IPS-NIHi7 (cell line): ENCODE measurements around the gene PTPRN2.

Experiments used
- DNase-seq: peaks from one replicate; pipeline ENCODE4 v3.0.0; 2012; ENCODE audit warnings: mixed read lengths; ENCODE audit errors: extremely low spot score

The PTPRN2 gene

DNA sequence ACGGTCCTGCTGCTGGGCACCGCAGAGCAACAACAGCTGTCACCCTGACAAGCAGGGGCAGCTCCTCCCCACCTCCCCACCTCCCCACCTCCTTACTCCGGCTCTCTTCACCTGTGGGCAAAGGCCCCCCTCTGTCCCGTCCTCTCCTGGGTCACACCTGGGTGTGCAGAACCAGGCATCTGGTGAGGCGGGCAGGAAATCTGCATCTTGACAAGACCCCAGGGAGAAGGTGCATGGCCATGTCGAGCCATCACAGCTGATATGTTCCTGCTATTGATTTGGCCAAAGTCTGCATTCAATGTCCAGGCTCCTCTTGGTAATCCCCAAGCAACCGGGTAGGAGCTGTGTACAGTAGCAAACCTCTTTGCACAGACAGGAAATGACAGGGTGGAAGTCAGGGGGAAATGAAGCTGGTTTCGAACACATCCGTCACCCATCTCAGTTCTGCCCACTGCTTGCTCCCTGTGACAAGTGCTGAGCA lies 696.7 kb downstream of the PTPRN2 start:
- DNase-seq: no peak

DNA sequence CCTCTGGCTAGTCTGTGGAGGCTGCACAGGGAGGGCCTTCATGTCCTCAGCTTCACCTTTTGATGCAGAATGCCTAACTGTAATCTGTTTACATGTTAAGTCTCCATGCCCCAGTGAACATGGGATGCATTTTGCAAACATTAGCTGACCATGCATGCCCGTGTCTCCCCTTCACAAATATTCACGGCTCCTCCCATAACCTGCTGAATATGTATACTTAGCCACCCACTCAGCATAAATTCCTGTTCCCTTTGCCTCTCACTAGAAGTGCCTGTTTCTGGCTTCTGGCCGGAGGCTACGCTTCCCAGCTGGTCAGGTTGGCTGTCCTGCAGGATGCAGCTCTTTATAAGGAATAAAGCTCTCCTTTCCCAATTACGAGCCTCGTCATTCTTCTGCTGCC lies 698.1 kb downstream of the PTPRN2 start:
- DNase-seq: no peak

DNA sequence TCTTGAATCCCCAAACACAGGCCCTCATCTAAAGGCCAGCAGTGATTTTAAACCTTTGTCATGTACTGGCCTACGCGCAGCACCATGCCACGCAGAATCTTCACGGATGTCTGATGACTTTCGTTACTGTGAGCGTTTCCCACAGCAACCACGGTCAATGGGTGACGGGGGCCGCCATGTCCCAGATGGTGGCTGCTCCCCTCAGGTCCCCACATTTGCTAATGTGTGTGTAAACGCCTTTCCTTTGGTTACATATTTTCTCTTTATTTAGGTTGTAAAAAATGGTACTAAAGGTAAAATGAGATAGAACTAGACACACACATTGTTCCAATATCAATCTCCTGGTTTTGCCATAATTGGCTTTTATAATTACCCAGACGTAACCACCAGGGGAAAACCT lies 699.0 kb downstream of the PTPRN2 start:
- no peak for DNase-seq

DNA sequence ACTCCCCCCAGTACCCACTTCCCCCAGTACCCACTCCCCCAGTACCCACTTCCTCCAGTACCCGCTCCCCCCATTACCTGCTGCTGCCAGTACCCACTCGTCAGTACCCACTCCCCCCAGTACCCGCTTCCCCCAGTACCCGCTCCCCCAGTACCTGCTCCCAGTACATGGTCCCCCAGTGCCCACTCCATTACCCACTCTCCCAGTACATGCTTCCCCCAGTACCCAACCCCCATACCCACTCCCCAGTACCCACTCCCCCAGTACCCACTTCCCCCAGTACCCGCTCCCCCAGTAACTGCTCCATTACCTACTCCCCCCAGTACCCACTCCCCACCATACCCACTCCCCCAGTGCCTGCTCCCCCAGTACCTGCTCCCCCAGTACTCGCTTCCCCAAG lies 700.2 kb downstream of the PTPRN2 start:
- DNase-seq: no peak

DNA sequence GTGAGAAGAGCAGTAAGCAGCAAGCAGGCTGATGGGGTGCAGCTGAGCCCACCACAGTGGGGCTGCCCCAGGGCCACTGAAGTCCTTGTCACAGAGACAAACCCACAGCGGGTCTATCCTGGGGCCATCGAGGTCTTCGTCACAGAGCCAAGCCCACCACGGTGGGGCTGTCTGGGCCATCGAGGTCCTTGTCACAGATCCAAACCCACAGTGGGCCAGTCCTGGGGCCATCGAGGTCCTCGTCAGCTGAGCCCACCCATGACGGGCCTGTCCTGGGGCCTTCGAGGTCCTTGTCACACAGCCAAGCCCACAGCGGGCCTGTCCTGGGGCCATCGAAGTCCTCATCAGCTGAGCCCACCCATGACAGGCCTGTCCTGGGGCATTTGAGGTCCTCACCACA lies 700.9 kb downstream of the PTPRN2 start:
- no peak for DNase-seq

DNA sequence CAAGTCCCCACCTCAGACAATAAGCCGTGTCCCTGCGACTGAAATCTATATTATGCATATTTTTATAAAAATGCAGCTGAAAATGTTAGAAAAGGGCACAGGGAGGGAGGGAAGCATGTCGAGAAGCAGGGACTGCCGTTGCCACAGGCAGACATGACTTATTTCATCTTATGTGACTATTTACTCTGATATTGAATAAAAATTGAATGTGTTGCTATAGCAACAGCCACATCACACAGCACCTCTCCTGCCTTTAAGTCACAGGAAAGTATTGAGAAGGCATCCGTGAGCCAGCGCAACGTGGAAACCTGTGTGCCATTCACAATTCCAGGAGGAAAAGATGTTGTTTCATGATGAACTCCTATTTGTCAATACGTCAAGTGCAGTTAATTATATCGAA lies 701.4 kb downstream of the PTPRN2 start:
- DNase-seq: no peak

DNA sequence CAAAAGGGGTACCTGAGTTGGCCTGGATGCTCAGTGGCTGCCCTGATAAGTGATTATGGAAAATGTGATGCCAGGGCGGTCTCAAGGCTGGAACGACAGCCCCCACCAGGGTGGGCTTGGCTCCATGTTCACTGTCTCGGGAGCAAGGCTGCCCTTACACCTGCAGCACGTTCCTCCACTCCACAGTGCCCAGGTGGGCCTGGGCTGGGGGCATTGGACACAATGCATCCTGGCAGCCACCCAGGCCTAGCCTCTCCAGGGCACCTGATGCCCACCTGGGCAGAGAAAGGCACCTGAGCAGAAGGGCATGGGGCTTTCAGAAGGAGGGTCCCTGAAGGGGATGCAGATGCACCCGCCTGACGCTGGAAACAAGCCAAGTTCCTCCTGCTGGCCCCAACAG lies 702.5 kb downstream of the PTPRN2 start:
- DNase-seq: no peak

DNA sequence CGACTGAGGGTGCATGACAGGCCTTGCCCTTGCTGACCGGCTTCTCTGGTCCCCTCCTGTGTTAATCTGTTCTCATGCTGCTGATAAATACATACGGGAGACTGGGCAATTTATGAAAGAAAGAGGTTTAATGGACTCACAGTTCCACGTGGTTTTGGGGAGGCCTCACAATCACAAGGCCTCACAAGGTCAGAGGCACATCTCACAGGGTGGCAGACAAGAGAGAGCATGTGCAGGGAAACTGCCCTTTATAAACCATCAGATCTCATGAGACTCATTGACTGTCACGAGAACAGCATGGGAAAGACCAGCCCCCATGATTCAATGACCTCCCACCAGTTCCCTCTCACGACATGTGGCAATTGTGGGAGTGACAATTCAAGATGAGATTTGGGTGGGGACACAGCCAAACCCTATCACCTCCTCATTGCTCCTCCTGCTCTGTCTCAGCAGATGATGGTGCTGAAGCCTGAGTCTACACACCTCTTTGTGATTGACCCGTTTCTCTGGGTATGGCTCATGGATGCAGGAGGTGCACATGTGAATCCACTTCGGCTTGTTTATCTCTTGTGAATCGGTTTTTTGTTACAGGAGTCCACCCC lies 703.1 kb downstream of the PTPRN2 start:
- no peak for DNase-seq

DNA sequence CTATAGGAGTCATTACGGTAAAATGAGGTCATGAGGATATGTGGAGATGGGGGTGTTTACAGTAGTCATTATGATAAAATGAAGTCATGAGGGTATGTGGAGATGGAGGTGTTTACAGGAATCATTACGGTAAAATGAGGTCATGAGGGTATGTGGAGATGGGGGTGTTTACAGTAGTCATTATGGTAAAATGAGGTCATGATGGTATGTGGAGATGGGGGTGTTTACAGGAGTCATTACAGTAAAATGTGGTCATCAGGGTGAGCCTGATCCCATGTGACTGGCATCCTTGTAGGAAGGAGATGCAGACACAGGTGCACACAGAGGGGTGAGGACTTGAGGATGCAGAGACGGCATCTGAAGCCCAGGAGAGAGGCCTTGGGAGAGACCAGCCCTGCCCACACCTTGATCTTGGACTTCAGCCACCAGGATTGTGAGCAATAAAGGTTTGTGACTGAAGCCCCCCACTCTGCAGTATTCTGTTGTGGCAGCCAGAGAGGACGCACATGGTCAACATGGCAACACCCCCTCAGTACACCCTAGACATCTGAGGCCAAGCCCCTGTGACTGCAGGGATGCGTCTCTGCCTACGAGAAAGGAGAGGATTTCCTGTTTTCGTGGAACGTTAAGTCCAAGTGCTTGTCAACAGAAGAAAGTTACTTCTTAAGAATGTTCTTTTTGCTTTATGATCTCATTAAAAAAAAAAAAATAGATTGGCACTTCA lies 706.4 kb downstream of the PTPRN2 start:
- DNase-seq: no peak

DNA sequence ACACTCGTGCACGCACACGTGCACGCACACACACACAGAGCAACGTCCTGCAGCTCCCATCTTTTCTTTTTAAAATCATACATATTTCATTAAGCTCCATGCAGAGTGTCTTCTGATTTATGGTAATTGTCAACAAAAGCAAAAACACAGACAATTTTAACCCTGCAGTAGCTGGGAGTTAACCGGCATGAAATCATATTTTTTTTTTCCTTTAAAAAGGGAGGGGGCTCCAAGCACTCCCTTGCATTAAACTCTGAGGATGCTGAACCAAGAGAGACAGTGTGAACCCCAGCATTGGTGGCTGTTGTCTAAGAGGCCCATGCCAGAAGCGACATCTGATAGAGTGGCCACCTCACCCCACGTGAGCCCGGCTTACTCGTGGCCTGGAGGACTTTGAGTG lies 708.2 kb downstream of the PTPRN2 start:
- DNase-seq: no peak

DNA sequence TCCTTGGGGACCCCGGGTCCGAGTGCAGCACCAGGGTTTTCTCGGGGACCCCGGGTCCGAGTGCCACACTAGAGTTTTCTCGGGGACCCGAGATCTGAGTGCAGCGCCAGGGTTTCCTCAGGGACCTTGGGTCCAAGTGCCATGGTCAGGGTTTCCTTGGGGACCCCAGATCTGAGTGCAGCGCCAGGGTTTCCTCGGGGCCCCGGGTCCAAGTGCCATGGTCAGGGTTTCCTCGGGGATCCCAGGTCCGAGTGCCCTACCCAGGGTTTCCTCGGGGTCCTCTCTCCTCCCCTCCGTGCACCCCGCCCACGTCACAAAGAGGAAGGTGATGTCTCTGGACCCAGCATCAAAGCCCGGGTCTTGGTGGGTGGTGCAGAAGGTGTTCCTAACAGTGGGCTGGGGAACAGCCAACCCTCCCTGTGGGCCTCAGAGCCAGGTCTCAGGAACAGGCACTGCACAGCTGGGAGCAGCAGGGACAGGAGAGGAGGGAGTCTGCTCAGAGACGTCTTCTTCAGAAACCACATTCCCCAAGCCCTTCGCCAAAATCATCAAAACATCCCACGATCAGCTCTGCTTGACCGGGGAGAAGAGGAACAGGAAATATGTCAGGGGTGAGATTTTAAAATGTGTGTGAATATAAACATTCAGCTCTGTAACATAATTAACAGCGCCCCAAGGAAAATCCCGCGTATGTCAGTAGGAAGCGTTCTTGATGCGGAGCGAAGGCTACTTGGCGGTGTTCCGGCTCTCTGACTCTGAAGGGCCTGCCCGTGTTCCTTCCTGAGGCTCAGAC lies 710.1 kb downstream of the PTPRN2 start:
- no peak for DNase-seq

DNA sequence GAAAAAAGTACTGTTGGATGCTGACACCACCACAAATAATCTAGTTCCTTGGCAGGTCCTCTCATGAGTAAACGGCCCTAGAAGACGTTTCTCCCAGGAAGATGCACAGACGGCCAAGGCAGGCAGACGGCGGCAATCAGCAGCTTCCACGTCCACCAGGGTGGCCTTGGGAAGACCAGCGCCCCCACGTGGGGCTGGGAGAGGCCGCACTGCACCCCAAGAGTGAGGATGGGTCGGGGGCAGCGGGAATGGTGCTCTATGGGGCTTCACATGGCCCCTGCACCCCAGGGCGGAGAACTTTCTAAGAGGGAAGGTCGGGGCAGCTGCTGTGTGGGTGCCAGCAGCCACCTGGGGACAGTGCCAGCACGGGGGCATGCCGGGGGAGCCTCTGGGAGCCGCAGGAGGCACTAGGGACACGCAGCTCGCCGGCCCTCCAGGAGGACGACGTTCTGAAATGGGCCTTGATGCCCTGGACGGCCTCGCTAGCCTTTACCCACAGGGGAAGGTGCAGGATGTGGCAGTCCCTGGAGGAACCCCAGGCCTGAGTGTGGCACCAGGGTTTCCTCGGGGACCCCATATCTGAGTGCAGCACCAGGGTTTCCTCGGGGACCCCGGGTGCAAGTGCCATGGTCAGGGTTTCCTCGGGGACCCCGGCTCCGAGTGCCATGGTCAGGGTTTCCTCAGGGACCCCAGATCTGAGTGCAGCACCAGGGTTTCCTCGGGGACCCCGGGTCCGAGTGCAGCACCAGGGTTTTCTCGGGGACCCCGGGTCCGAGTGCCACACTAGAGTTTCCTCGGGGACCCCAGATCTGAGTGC lies 710.9 kb downstream of the PTPRN2 start:
- no peak for DNase-seq

DNA sequence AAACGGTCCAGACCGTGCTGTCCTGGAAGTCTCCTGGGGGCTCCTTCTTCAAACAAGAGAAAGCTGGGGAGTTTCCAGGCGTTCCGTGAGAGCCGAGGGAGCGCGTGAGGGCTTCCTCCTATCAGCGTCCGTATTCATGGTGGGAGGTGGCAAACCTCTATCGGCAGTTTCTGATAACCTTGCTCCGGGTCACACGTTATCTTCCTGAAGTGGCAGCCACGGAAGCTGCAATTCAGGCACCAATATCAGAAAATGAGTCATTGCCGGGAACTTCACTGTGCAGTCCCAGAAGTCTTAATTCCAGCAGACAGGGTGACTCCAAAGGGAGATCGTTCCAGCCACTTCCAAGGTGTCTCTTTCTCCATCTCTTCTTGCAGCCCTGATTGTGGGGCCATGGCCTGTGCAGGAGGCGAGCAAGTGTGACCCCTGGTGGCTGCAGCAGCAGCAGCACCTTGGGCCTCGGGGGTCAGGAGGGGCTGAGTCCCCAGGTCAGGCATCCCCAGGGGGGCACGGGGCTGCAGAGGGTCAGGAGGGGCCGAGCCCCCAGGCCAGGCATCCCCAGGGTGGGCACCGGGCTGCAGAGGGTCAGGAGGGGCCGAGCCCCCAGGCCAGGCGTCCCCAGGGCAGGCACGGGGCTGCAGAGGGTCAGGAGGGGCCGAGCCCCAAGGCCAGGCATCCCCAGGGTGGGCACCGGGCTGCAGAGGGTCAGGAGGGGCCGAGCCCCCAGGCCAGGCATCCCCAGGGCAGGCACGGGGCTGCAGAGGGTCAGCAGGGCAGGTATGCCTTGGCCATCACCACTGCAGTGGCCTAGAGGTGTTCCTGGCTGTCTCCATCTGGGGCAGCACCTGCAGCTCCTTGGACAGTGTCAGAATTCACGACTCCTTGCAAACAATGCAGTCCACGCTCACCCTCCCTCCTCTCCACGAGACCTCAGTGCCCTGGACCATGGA lies 712.1 kb downstream of the PTPRN2 start:
- no peak for DNase-seq

DNA sequence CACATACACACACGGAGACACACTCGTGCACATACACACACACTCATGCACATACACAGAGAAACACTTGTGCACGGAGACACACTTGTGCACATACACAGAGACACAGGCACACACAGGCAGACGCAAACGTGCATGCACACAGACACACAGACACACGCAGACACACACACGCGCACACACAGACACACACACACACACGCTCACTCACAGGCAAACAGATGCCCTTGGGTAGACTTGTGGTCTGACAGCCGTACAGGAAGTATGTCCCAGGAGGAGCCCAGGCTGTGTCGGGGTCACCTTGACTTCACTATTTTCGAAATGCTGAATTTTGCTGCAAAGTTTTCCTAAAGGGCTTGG lies 712.8 kb downstream of the PTPRN2 start:
- no peak for DNase-seq

DNA sequence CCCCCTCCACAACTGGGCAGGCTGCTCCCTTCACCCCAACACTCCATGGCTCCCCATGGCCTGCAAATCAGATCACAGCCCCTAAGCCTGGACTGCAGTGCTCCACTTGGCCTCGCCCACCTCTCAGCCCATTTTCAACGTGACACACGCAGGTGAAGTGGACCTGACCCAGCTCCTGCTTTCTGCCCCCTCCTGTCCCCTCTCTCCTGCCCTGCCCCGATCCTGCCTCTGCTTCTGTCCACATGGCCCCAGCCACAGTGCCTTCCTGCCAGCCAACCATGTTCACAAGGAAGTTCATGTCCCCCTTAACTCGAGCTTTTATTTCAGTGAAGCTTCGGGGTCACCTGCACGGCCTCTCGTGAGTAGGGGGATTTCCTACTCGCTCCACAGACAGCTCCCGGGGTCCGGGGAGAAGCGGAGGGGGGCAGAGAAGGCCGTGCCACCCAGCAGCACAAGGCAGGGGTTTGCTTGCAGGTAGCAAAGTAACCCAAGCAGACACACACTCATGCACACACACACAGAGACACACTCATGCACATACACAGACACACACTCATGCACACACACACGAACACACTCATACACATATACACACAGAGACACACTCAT lies 713.3 kb downstream of the PTPRN2 start:
- DNase-seq: no peak

DNA sequence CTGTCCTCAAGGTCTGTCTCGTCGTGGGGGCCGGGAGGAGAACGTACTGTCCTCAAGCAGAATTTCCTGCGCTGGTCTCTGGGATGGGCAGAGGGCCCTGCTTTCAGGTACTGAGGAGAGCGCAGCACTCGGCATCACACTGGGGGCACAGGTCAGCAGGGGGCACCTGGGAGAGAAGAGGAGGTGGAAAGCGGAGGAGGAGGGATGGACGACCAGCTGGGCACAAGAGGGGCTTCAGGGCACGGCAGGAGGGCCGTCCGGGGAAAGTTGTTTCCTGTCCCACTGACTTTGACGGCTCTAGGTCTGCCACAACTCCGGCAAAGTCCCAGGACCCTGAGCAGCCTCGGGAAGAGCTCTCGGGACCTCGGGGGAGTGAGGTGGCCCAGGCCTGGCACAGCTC lies 714.0 kb downstream of the PTPRN2 start:
- no peak for DNase-seq

DNA sequence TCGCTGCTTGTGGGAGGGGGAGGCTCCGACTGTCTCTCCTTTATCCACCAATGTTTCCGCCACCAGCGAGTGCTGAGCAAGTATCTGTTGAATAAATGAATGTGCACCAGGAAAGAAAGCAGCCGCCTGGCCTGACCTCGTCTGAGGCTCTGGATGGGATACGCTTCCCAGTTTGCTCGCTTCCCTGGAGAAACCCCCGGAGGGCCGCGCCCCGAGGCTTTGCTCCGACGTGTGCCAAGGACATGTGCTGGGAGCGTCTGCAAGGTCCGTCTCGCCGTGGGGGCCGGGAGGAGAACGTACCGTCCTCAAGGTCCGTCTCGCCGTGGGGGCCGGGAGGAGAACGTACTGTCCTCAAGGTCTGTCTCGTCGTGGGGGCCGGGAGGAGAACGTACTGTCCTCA lies 714.4 kb downstream of the PTPRN2 start:
- DNase-seq: no peak

DNA sequence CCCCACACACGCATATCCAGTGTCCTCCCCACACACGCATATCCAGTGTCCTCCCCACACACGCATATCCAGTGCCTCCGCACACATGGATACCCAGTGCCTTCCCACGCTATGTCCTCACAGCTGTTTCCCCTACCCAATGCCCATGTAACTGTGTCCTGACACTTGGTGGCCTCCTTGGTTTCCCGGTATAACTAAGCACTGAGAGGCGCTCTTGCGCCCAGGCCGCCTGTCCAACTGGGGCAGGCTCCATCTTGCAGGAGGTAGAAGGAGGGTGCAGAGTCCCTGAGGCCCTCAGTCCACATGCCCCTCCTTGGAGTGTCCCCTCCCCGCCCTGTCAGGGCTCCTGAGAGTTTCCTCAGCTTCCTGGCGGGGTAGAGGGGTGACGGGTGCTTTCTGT lies 715.2 kb downstream of the PTPRN2 start:
- DNase-seq: no peak

DNA sequence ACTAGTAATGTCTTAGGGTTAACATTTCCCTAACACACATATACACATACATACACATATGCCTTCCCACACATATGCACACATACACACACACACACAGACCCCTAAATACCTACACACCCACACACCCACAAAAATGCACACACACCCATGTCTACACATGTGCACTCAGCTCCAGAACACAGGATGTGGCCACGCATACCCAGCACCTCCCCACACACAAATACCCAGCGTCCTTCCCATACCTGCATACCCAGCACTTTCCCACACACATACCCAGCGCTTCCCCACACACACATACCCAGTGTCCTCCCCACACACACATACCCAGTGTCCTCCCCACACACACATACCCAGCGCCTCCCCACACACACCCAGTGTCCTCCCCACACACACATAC lies 715.9 kb downstream of the PTPRN2 start:
- no peak for DNase-seq

DNA sequence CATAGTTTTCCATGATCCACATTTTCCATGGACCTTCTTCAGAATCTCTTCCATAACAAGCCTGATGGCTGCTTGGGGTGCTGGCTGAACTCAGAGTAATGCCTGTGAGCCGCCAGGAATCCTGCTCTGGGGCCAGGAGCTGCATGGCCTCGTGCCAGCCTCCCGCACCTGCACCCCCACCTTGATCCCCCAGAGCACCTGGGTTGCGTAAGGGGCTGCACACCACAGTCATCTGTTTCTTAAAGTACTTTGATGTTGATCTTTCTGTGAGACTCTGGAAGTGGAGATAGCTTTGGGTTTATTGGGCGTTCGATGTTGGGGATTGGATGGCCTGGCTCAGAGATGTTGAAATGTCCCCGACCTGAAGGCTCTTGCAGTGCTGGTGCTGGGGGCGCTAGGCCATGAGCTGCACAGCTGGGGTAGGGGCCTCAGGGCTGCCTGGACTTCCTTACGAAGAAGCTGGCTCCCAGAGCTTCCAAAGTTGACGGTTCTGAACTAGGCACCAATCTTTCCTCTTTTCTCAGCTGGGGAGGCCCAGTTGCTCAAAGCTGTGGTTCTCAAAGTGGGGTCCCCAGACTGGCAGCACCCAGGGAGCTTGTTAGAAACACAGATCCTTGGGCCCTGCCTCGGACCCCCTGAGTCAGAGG lies 716.9 kb downstream of the PTPRN2 start:
- DNase-seq: no peak
